HG02970 (cell line): ENCODE measurements around the gene MYO1C.
A peak's percentile ranks its signal among the peaks of the same experiment; 100 is the strongest.
"Not testable (repeated sequence)": the region's sequence is repeated elsewhere in the genome, so short reads cannot be mapped to it uniquely, and the experiment has no call there.

Experiments
- ATAC-seq: cut with Tn5 transposase; IDR thresholded peaks from one replicate; pipeline ENCODE4 v1.9.1; 2021; ENCODE audit warnings: mild to moderate bottlenecking, moderate library complexity, moderate number of reproducible peaks; ENCODE audit not compliant: unreplicated experiment, low FRiP score

MYO1C gene

DNA sequence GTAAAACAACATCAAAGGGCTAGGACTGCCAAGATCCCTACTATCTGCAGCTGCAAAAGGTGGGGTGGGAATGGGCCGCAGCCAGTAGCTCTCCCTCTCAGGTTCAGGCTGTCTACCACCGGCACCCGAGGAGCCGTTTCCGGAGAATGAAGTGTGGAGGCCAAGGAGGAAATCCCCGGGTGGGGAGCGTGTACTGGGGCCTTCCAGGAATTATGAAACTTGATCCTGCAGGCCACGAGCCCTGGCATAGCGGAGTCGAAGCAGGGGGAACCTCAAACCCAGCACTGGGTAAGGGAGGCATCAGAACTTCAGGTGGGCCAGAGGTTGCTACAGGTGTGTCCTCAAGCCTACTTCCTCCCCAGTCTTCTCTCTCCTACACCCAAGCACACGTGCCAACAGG is 18.8 kb upstream of the MYO1C start:
- ATAC-seq: no peak

GRCh38 chr17:1509290-1509881 is 16.9 kb upstream of the MYO1C start:
- ATAC-seq: no peak

DNA sequence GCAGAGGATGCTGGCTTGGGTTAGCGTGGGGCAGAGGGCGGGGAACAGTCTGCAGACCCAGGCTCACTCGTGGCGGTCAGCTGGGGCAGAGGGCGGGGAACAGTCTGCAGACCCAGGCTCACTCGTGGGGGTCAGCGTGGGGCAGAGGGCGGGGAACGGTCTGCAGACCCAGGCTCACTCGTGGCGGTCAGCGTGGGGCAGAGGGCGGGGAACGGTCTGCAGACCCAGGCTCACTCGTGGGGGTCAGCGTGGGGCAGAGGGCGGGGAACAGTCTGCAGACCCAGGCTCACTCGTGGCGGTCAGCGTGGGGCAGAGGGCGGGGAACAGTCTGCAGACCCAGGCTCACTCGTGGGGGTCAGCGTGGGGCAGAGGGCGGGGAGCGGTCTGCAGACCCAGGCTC is 16.2 kb upstream of the MYO1C start:
- ATAC-seq: not testable (repeated sequence)

- no peak for ATAC-seq
These were observed 14.3 kb upstream of the MYO1C start for GRCh38 chr17:1506649-1507267.

GRCh38 chr17:1505586-1505985 is 13.1 kb upstream of the MYO1C start:
- ATAC-seq: no peak

DNA sequence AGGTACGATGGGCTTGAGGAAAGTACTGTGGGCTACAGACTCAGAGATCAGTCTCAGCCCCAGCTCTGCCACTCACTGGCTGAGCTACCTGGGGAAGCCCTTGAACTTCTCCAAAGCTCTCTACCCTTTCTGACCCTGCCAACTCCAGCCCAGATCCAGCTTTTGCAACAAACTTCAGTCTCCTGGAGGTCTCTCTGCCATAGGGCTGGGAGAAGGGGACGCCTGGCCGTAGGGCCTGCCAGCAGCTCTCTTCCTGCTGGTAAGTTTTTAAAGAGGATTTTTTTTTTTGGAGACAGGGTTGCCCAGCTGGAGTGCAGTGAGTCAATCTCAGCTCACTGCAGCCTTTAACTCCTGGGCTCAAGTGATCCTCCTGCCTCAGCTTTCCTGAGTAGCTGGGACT is 12.4 kb upstream of the MYO1C start:
- ATAC-seq: no peak

- no peak for ATAC-seq
These were observed 11.2 kb upstream of the MYO1C start for GRCh38 chr17:1503699-1504098.

GRCh38 chr17:1498869-1499268 is 6.4 kb upstream of the MYO1C start:
- ATAC-seq: no peak

DNA sequence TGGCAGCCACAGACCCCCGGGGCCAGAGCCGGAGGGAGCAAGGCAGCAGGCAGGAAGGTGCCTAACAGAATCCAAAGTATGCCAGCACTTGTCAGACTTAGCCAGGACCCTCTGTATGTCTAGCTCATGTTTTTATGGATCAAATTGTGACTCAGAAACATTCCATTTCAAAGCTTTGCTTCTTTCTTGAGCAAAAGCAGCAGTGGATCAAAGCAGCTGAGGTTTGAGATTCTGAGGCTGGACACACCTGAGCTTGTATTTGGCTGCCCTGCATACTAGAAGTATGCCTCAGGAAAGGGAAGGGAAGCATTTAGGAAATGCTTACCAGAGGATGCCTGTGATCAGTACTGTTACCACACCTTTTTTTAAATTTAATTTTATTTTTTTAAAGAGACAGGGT is 5.7 kb upstream of the MYO1C start:
- no peak for ATAC-seq

GRCh38 chr17:1497831-1498230 is 5.3 kb upstream of the MYO1C start:
- ATAC-seq: no peak

DNA sequence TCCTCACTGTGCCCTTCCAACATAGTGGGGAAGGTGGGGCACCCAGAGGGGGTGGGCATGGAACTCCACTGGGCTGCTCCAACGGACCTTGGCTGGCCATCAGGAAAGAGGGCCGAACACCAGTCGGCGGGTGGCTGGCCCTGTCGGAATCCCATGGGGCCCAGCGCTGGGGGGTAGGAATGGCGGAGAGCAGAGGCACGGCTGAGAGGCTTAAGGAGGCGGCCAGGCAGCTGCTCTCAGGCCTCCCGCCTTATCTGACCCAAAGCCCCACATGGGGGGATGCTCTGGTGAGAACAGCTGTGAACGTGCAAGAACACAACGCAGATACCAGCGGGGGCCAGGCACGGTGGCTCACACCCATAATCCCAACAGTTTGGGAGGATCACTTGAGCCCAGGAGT is 4.4 kb upstream of the MYO1C start:
- no peak for ATAC-seq

GRCh38 chr17:1495265-1495989 is 2.9 kb upstream of the MYO1C start:
- no peak for ATAC-seq

- ATAC-seq: no peak
These were observed 2.3 kb upstream of the MYO1C start for GRCh38 chr17:1494736-1495253.

- no peak for ATAC-seq
These were observed 1.7 kb upstream of the MYO1C start for GRCh38 chr17:1494203-1494602.

DNA sequence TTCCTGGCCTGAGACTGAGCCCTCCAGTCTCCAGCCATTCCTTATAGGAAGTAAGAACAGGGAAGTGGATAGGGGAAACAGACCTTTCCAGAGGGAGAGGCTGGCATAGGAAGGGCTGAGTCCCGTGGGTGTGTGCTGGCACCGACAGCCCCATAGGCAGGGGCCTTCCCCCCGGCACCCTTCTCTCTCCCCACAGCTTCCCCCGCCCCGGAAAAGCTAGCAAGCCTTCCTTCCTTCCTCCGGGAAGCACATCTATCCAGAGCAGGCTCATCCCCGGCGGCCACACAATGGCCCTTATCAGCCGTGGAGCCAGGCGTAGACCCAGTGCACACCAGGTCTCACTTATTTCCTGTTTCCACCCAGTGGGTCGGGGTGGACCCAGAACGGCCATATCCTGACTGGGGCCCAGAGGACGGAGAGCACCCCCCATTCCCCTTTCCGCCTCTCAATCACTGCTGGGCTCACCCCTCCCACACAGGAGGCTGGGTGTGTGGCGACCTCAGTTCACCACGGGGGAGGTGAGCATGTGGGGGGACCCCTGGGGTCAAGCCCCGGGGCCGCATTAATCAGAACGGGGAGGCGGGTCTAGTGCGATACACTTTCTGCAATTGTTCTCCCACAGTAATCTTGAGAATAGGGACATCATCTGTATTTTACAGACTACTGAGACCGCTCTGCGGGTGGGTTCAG is 950 bp upstream of the MYO1C start:
- no peak for ATAC-seq

- no peak for ATAC-seq
These were observed 840 bp downstream of the MYO1C start for GRCh38 chr17:1491443-1492248.

DNA sequence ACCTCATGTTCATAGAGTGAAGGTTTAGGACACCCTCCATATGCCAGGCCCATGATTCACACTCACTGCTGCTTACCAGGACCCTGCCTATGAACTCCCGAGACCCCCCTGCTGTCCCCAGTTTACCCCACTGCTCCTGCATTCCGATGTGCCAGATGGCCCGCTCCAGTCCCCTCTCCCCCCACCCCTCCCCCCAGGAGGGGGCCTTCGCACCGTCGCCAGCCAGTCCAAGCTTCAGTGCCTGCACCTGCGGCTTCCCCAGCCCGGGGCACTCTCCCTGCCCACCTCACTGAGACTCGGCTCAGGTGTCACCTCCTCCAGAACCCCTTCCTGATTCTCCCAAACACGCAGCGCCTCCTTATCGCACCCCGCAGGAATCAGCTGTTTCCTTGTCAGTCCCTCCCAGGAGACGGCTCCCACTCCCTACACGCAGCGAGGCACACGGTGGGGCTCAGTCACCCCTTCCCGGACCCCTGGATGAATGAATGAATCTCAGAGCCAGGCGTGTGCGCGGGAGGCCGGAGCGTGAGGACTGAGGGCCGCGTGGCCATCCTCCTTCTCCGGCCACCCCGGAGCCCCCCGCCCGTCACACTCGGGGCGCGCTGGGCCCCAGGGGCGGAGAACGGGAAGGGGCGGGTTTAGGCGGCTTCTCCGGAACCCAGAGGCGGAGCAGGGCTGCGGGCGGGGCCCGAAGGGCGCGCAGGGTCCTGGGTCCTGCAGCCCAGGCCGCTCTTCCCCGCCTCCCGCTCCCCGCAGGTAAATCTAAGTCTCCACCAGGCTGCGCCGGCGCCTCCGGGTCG is 1.6 kb downstream of the MYO1C start:
- peak; percentile 39 for ATAC-seq

- no peak for ATAC-seq
These were observed 3.6 kb downstream of the MYO1C start for GRCh38 chr17:1488826-1489270.
